GM18511 (cell line): Measurements from ENCODE around the gene AGBL3.

ENCODE experiments used
- ATAC-seq: cut with Tn5 transposase; IDR thresholded peaks from one replicate; pipeline ENCODE4 v1.9.1; 2021; ENCODE audit warnings: mild to moderate bottlenecking, moderate library complexity; ENCODE audit not compliant: unreplicated experiment

Gene AGBL3

DNA sequence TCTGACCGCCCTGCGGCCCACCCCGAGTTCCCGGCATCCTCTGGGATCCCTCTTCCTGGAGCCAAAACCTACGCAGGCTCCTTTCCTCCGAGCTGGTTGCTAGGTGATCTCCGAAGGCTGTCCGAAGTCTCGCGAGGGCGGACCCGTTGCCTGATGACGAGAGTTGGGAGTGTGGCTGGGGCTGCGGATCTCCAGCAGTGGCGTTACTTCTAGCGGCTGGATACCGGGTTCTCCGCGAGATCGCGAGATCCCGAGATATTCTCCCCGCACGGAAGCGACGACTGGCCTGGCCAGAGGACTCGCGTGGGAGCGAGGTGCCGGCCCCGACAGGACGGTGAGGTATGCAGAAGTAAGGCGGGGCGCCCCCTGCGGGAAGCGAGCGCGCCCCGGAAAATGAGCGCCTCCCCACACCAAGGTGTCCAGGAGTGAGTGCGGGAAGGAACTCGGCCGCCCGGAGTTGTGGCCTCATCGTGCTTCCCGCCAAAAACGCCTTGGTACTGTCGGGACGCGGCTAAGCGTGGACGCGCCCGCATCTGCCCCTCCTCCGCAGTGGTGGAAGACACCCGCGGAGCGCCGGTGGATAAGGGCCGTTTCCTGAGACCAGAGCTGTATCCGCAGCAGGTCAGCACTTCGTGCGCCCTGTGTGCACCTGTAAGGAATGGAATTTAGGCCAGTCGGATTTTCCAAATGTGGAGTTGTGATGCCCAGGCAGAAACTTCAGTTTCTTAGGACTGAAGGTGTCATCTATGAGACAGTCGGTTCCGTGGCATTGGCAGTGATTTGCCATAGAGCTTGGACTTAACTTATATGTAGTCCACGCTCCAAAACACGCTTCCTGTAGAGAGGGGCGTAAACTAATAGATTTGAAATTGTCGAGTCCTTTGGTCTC is at the start of gene AGBL3:
TSS of gene AGBL3 (plus strand) at position 146 of the 889 bp plus-strand sequence. CDS start 1,426 bp downstream, outside the sequence.
- ATAC-seq: peak; percentile 94

DNA sequence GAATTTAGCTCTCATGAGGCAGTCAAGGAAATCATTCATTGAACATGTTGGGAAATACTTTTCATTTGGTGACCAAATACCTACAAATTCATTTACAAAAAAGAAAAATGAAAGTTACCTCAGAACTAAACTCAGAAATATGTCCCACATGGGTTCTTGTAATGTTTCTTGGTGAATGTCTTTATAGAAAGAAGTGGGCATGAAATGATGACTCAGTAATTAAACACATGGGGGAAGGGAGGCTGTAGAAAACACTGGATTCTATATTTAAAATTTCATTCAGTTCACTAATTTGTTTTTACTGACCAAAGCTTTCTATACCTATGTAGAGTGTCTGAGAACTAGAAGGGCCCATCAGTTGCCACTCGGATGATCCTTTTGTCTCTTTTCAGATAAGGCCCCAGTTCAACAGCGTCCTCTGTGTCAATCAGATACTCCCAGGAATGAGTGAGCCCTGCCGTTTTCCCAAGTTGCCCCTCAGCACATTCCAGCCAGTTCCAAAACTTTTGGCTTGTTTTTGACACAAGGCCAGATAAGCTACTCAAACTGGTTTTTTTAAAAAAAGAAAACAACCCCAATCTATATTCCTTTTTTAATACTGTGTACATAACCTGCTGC is 49.3 kb upstream of the AGBL3 start:
- ATAC-seq: no peak

DNA sequence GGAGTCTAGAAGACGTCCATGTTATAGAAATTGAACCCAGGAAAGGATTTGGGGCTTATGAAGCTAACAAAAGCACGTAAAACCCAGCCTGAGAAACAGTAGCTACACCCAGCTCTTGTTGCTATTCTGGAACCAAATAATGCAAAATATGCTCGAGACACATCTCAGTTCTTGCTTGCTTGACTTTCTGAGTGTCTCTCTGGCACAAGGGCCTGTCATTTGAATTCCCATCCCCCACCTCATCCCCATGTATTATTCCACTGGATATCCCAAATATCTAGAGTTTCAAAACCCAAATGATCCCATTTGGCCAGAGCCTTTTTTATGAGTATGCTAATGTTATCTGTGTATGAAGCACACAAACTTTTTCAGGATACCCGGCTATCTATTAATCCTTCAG is 48.2 kb upstream of the AGBL3 start:
- ATAC-seq: no peak

DNA sequence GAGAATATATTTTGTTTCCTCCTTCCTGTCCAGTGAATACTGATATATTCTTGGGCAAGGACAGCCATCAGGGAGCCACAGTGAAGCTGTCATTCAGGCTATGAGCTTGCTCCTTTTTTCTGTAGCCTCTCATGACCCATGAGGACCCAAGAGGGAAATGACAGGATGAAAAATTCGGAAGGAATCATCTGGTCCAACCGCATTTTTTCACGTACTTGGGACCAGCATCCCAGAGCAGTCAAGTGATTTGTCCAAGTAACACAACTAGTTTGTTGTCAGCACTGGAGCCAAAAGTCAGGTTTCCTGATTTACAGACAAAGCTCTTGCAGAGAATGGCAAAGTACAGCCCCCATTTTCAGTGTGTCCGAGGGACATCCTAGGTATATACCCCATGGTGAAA is 47.2 kb upstream of the AGBL3 start:
- ATAC-seq: no peak

DNA sequence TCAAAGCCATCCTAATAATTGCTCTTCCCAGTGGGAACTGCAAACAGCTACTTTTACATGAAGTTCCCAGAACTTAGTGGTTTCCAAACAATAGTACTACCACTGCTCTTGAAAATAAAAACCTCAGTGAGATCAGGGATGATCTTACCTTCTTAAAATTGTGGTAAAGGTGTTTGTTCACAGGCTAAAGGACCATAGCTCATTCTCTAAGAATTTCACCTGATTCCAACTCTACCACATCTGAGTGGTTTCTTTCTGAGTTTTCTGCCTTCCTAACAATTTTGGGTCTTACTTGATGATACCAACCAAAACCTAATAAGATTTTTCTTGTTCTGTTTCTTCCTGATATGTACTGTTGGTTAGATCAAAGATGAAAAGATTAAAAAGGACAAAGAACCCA is 45.6 kb upstream of the AGBL3 start:
- no peak for ATAC-seq

DNA sequence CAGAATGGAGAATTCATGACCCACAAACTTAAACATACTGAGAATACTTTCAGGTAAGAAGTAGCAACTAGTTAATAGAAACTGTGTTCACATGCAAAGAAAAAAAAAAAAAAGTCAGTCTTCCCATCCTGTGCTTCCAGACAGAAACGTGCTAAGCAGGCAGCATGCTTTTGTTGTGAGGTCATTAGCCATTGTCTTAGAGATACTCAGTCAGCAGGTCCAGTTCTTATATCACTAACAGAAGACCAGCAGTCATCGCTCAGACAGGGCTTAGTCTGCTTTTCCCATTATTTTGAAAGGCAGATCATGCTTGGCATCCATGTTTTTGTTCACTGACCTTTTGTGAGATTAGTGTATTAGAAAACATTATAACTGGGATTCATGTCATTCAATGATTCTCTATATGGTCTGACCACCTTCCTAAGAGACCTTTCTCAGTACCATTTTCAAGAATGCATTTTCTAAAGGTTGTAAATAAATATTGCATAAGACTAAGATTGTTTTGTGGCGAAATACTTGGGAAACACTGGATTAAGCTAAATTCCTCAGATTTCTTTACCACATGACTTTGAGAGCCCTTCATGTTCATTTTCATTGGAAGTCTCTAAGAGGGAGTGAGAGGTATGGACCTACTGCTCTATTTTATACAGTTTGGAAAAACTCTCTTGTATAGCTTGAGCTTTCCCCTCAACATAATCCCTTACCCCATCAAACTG is 45.0 kb upstream of the AGBL3 start:
- ATAC-seq: no peak

DNA sequence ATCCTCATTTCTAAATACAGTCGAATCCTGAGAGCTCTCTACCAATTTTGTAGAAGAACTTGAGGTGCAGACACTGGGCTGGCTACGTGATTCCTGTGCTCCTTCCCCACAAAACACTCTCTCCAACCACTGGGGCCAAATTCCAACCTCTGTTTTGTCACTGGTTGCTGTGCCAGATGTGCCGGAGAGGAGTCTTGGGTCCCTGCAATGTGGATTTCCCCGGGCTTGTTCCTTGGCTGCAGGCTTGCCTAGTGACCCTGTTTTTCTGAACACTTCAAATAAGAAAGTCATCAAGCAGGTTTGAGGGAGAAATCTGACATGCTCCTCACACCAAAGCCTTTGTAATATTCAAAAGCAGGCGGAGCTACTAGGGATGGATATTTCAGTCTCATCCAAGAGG is 44.4 kb upstream of the AGBL3 start:
- no peak for ATAC-seq

DNA sequence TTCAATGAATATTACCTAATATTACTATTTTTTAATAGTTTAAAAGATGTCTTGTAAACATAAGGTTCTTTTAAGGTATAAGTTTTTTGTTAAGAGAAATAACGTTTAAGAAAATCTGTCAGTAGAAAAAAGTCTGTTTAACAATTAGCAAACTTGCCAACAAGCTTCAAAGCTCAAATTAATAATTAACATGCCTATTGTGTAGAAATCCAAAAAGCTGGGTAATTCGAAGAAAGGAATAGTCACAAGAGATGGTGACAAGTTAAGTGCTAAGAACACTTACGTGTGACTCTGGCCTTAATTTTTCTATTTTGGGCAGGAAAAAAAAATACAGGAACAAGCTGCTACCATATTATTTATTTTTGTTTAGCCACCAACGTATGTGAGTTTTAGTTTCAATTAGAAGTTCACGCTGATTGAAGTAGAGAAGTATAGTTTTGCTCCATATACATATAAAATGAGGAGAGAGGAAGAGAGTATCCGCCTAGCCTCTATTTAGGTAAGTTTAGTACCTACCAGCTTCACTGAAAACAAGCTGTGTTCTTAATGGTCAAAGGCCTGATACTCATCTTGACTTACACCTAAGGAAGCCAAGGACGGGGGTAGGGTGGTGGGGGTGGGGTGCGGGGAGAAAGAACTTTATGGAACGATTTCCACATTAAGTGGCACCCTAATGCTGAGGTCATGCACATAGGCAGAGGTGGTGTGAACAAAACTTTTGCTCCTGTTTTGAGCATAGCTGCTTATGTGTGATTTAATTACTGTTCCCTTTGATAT is 43.4 kb upstream of the AGBL3 start:
- ATAC-seq: no peak

DNA sequence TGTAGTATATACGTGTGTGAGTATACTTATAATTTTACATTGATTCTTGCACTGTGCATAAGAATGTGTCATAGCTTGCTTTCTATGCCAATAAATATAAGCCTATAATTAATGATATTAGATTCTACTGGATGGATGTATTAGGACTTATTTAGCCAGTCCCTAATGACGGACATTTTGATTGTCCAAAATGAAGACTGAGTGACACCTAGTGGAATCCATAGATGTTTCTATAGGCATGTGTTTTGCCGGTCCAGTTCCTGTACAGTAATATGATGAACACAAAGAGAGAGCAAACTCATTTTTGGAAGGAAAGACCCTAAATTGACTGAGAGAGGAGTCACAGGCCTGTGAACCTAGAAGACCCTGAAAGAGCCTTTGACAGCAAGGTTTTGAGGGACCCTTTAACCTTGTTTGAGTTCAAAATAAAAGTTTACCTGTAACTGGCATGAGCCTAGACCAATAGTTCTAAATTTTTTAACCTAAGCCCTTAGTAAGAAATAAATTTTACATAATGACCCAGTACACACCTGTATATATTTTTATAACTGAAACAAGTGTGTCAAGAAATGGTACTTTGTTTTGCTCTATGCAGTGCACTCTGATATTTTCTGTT is 42.4 kb upstream of the AGBL3 start:
- peak; percentile 83 for ATAC-seq

DNA sequence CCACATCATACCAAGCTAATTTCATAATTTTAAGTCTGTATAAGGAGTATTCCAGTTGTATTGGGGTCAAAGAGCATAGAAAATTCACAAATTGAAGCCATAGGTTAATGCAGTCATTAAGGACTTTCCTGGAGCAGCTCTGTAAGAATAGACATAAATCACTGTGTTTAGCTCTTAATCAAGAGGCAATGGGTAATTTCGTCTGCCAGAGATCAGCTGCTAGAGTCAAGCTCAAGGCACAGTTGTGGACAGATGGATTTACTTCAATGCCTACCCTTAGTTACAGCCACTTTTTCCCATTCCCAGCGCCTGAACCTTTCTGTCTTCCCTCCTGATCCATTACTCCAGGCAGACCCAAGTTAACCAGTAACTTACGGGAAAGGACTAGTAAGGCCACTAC is 40.6 kb upstream of the AGBL3 start:
- ATAC-seq: no peak

DNA sequence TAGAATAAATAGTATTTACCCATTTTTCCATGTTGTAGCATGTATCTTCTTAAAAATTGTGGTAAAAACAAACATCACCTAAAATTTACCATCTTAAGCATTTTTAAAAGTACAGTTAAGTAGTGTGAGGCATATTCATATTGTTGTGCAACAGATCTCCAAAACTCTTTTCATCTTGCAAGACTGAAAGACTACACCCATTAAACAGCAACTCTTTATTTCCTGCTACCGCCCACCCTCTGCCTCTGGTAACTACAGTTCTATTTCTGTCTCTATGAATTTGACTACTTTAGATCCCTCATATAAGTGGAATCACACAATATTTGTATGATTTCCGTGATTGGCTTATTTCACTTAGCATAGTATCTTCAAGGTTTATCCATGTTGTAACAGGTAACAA is 40.0 kb upstream of the AGBL3 start:
- no peak for ATAC-seq

DNA sequence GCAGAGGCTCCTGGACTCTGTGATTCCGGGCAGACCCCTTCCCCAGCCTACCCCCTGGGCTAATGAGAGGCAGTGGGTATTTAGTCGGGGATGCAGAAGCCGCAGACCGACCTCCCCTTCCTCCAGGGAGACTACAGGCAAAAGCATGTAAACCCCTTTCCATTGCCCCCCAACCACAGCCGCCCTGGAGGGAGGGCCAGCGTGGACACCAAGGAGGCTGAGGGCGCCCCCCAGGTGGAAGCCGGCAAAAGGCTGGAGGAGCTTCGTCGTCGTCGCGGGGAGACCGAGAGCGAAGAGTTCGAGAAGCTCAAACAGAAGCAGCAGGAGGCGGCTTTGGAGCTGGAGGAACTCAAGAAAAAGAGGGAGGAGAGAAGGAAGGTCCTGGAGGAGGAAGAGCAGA is 39.0 kb upstream of the AGBL3 start:
- ATAC-seq: no peak

DNA sequence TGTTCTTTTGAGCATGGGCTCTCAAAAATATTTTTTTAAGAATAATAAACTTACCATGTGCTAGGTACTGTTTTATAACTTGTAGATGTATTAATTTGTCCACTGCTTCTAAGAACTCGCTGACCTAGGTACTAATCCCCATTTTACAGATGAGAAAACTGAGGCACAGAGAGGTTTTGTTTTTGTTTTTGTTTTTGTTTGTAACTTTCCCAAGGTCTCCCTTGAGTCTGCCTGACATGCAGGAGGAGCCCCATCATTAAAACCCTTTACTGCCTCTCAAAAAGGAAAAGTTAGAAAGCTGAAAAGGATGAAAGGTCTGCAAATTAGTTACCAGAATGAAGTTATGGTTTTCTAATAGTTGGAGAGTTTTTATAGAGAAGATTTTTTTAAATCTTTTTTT is 38.5 kb upstream of the AGBL3 start:
- ATAC-seq: no peak

DNA sequence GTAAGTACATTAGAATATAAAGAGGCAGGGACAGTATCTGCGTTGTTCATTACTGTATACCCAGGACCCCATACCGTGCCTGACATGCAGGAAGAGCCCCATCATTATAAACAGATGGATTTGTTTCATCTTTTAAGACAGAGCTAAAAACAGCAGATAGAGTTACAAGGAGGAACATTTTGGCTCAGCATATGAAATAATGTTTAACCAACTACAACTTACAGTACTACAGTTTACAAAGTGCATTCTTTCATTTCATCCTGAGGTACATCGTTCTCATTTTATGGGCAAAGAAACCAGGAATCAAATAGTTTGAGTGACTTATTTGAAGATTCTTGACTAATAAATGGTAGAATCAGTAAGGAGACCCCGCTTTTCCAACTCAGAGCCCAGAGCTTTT is 38.1 kb upstream of the AGBL3 start:
- ATAC-seq: no peak

DNA sequence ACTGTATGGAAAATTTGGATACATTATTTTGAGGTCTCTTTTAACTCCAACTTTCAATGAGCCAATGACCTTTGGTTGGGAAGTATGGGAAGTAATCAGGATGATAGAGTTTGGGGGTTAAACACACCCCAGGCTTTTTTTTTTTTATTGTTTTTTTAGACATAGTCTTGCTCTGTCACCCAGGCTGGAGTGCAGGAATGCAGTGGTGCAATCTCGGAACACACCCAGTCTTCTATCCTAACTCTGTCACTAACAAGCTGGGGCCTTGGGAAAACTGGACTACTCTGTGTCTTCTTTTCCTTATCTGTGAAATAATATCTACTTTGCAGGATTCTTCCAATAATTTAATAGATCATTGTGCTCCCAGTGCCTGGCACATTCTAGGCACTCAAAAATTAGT is 37.6 kb upstream of the AGBL3 start:
- no peak for ATAC-seq

DNA sequence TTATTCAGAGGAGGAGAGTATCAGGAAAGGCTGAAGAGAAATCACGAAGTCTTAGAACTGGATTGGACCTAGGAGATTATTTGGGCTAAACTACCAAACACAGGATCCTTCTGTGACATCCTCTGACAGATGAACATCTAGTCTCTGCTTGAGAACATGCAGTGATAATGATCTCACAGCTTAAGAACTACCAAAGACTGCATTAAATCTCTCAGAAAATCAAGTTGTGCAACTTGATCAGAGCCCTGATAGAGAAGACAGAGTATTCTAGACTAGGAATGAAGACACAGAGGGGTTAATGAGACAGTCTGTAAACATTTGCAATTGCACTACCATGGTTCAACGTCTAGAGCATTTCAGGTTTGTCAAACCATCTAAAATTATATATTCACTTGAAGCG is 37.1 kb upstream of the AGBL3 start:
- ATAC-seq: no peak

DNA sequence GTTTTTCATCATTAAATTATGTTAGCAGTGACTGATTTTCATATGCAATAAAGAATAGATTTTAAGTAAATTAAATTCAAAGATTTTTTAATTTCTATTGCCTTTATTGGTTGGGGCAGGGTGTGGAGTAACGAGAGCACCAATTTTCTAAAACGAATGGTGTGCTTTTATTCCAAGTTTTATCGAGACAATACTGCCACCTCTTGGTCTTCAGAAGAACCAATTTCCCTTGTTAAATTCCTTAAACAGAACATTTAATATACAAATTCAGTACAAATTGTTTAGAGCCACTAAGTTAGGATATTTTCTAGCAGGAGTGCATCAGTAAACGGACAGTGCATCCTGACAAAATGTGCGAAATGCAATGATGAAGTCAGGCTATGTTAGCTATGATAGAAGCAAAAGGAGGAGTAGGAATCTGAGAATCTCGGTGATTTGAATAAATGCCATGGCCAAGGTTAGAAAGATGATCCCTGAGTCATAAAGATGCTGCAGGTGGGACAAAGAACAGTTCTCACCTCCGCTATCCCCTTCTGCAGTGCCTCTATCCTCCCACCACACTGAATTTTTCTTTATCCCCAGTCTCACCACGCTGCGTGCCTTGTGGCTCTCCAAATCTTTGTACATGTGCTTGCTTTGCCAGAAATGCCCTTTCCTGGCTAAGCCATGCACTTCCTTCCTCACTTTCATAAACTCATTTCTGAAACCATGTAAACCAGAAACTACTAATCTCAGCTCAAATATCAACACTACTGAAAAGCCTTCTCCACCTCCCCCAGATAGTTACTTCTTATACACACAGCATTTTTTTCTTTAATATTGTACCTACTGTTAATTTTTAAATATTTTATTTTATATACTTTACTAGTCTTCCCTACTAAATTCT is 31.9 kb upstream of the AGBL3 start:
- no peak for ATAC-seq

DNA sequence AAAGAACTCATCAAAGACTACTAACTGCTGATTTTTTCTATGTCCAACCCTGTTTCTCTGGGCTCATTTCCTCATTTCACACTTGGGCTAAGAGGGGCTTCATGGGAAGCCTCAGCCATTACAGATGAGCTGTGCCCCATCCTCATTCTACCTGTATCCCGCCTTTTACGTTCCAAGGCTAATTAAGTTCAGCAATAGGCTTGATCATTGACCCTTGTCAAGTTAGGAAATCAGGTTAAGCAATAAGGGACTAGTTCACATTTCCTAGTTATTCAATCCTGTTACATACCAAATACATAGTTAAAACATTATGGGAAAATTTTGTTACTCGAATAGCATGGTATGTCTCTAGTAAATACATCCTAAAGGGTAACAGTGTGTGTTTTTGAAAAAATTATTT is 29.3 kb upstream of the AGBL3 start:
- no peak for ATAC-seq

DNA sequence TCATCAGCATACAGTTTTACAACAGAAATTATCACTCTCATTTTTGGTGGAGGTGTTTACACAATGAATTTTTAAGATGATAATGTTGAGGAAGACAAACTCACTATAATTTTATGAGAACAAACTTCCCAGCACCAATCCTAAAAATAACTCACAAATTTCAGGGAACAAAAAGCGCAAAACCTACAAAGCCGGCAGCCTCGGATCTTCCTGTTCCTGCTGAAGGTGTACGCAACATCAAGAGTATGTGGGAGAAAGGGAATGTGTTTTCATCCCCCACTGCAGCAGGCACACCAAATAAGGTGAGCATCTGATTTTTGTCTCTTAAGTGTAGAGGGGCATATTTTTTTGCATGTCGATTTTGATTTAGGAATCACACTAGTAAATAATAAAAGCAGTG is 26.5 kb upstream of the AGBL3 start:
- no peak for ATAC-seq
